H9 (cell line): ENCODE measurements around the gene SLC2A11. TPM values are rescaled to one million over a fixed set of nuclear protein-coding genes. Genes with fewer than 3 reads are reported as not detected.

ENCODE experiments used
- DNase-seq: peaks from one replicate; pipeline ENCODE4 v3.0.0-alpha.2; 2017
- H2AFZ ChIP-seq: one replicate; pipeline ENCODE4 v1.6.1; 2013; ENCODE audit warnings: mild to moderate bottlenecking, low read length, control low read depth, moderate library complexity
- H2AK5ac ChIP-seq: 2 replicates; pipeline ENCODE4 v1.6.1; 2013; ENCODE audit warnings: low read length, control low read depth, mixed read lengths; ENCODE audit not compliant: insufficient read length
- H2BK120ac ChIP-seq: one replicate; pipeline ENCODE4 v1.6.1; 2013; ENCODE audit warnings: low read depth, mild to moderate bottlenecking, low read length, control low read depth, inconsistent platforms; ENCODE audit not compliant: poor library complexity, severe bottlenecking
- H2BK12ac ChIP-seq: 2 replicates; pipeline ENCODE4 v1.6.1; 2013; ENCODE audit warnings: low read length, control low read depth, mixed read lengths, low read depth; ENCODE audit not compliant: insufficient read length
- H2BK15ac ChIP-seq: 2 replicates; pipeline ENCODE4 v1.6.1; 2013; ENCODE audit warnings: low read depth, low read length, control low read depth
- H2BK20ac ChIP-seq: one replicate; pipeline ENCODE4 v1.6.1; 2013; ENCODE audit warnings: low read depth, mild to moderate bottlenecking, low read length, control low read depth, inconsistent platforms; ENCODE audit not compliant: poor library complexity, severe bottlenecking
- H2BK5ac ChIP-seq: 2 replicates; pipeline ENCODE4 v1.6.1; 2013; ENCODE audit warnings: low read length, control low read depth, mixed read lengths; ENCODE audit not compliant: insufficient read length
- H3K14ac ChIP-seq: 2 replicates; pipeline ENCODE4 v1.6.1; 2013; ENCODE audit warnings: low read length, control low read depth; ENCODE audit not compliant: insufficient read depth
- H3K18ac ChIP-seq: 2 replicates; pipeline ENCODE4 v1.6.1; 2013; ENCODE audit warnings: low read depth, mild to moderate bottlenecking, mixed read lengths, low read length, control low read depth; ENCODE audit not compliant: insufficient read length
- H3K23ac ChIP-seq: 2 replicates; pipeline ENCODE4 v1.6.1; 2013; ENCODE audit warnings: low read length, control low read depth, mixed read lengths, low read depth; ENCODE audit not compliant: insufficient read length
- H3K23me2 ChIP-seq: 2 replicates; pipeline ENCODE4 v1.6.1; 2013; ENCODE audit warnings: low read depth, mild to moderate bottlenecking, mixed read lengths, low read length, control low read depth; ENCODE audit not compliant: insufficient read length, poor library complexity, severe bottlenecking
- H3K27ac ChIP-seq: 2 replicates; pipeline ENCODE4 v1.5.1; 2013; ENCODE audit warnings: low read length, control low read depth, mixed read lengths, low read depth; ENCODE audit not compliant: insufficient read length
- H3K27me3 ChIP-seq: 2 replicates; pipeline ENCODE4 v1.6.1; 2013; ENCODE audit warnings: low read length, control low read depth, inconsistent platforms; ENCODE audit not compliant: insufficient read depth
- H3K4ac ChIP-seq: 2 replicates; pipeline ENCODE4 v1.6.1; 2013; ENCODE audit warnings: low read depth, mild to moderate bottlenecking, control low read depth, inconsistent platforms, low read length, moderate library complexity
- H3K4me1 ChIP-seq: 2 replicates; pipeline ENCODE4 v1.6.1; 2013; ENCODE audit warnings: low read length, control low read depth, inconsistent platforms; ENCODE audit not compliant: insufficient read depth
- H3K4me2 ChIP-seq: 2 replicates; pipeline ENCODE4 v1.6.1; 2013; ENCODE audit warnings: low read length, control low read depth, mixed read lengths; ENCODE audit not compliant: insufficient read length, insufficient read depth
- H3K56ac ChIP-seq: 2 replicates; pipeline ENCODE4 v1.6.1; 2013; ENCODE audit warnings: low read depth, mild to moderate bottlenecking, mixed read lengths, low read length, control low read depth; ENCODE audit not compliant: insufficient read length
- H3K79me1 ChIP-seq: 2 replicates; pipeline ENCODE4 v1.6.1; 2013; ENCODE audit warnings: low read depth, mild to moderate bottlenecking, moderate library complexity, low read length, control low read depth, inconsistent platforms; ENCODE audit not compliant: insufficient read depth, poor library complexity, severe bottlenecking
- H3K79me2 ChIP-seq: 2 replicates; pipeline ENCODE4 v1.6.1; 2013; ENCODE audit warnings: low read length, control low read depth, inconsistent platforms; ENCODE audit not compliant: insufficient read depth
- H3K9ac ChIP-seq: 2 replicates; pipeline ENCODE4 v1.6.1; 2013; ENCODE audit warnings: low read length, control low read depth, mixed read lengths; ENCODE audit not compliant: insufficient read length; ENCODE audit errors: extremely low read depth
- H3K9me3 ChIP-seq: one replicate; pipeline ENCODE4 v1.6.1; 2013; ENCODE audit warnings: low read depth, low read length, inconsistent platforms; ENCODE audit not compliant: control insufficient read depth
- H3T11ph ChIP-seq: one replicate; pipeline ENCODE4 v1.6.1; 2013; ENCODE audit warnings: mild to moderate bottlenecking, low read length, control low read depth, inconsistent platforms
- H4K20me1 ChIP-seq: one replicate; pipeline ENCODE4 v1.6.1; 2013; ENCODE audit not compliant: control insufficient read depth, insufficient read length, insufficient read depth
- H4K5ac ChIP-seq: 2 replicates; pipeline ENCODE4 v1.6.1; 2013; ENCODE audit warnings: low read depth, mild to moderate bottlenecking, mixed read lengths, low read length, control low read depth; ENCODE audit not compliant: insufficient read length
- H4K8ac ChIP-seq: replicated peaks from 2 replicates; pipeline ENCODE4 v1.6.1; 2013; ENCODE audit warnings: low read length, control low read depth, mixed read lengths, low read depth; ENCODE audit not compliant: insufficient read length
- H4K91ac ChIP-seq: 2 replicates; pipeline ENCODE4 v1.6.1; 2013; ENCODE audit warnings: low read depth, mild to moderate bottlenecking, moderate library complexity, mixed read lengths, low read length, control low read depth; ENCODE audit not compliant: insufficient read length
- H3K27ac Mint-ChIP-seq, 3 experiments: 2 replicates in 2 of 3; 3 replicates in 1 of 3; pipeline ENCODE4 v1.8.0; 2020 to 2021; ENCODE audit warnings: mixed read lengths in 3 of 3, mild to moderate bottlenecking in 1 of 3, moderate library complexity in 1 of 3
- H3K27me3 Mint-ChIP-seq: 2 replicates; pipeline ENCODE4 v1.8.0; 2021; ENCODE audit warnings: low read depth, mild to moderate bottlenecking, moderate library complexity, mixed read lengths
- H3K36me3 Mint-ChIP-seq, 3 experiments: 2 replicates in 2 of 3; 3 replicates in 1 of 3; pipeline ENCODE4 v1.8.0; 2020 to 2021; ENCODE audit warnings: low read depth in 3 of 3, mixed read lengths in 3 of 3; ENCODE audit not compliant: insufficient read depth in 1 of 3
- H3K4me1 Mint-ChIP-seq, 2 experiments: 2 replicates each; pipeline ENCODE4 v1.8.0; 2020; ENCODE audit warnings: mixed read lengths in 2 of 2
- H3K4me3 Mint-ChIP-seq, 2 experiments: 2 replicates in 1 of 2; 3 replicates in 1 of 2; pipeline ENCODE4 v1.8.0; 2020 to 2021; ENCODE audit warnings: mild to moderate bottlenecking in 2 of 2, mixed read lengths in 2 of 2, moderate library complexity in 1 of 2
- H3K9me3 Mint-ChIP-seq, 2 experiments: 2 replicates in 1 of 2; 3 replicates in 1 of 2; pipeline ENCODE4 v1.8.0; 2020; ENCODE audit warnings: mild to moderate bottlenecking in 2 of 2, mixed read lengths in 2 of 2, moderate library complexity in 1 of 2
- CTCF ChIP-seq: fragments of 200-600 bp; sonication (generic); conservative IDR thresholded peaks from 3 replicates; pipeline ENCODE4 v1.8.0; 2021; ENCODE audit warnings: antibody characterized with exemption, mild to moderate bottlenecking
- WGBS: extraction: QIAGEN DNeasy Blood & Tissue Kit; methylation state at CpG from one replicate; pipeline ENCODE4 v1.1.7; 2013; ENCODE audit warnings: missing lambda C conversion rate, low lambda C conversion rate, mixed read lengths; ENCODE audit not compliant: insufficient read length; ENCODE audit errors: extremely low coverage; 5-methylcytosine and 5-hydroxymethylcytosine counted together
- total RNA-seq: library from RNA; stranded (reverse); gene quantifications from 2 replicates; pipeline ENCODE4 v1.2.1, GENCODE V29; 2021

The SLC2A11 gene
- total RNA-seq, 1 experiment from 2014 or later, result 15.0 TPM

- no CpG with 5 or more reads among the region's 15 CpGs for WGBS
- Histone ChIP-seq H3K9ac (no peak overlapping the region), H3K27ac (no peak overlapping the region)
Measured at GRCh38 chr22:23826510-23827350, 30.9 kb upstream of the SLC2A11 start.

More at GRCh38 chr22:23826510-23827350, 30.9 kb upstream of the SLC2A11 start:
- H4K91ac ChIP-seq, result no peak overlapping the region
- no peak overlapping the region for H2BK20ac ChIP-seq
- peaks cover 44 to 87% (median 84%) of the 10 kb centered on the region in 3 experiments for H3K36me3 Mint-ChIP-seq
- no peak overlapping the region for H2BK120ac ChIP-seq
- no peak overlapping the region for H2BK5ac ChIP-seq
- no peaks in the 10 kb centered on the region for H3K9me3 Mint-ChIP-seq
- no peak overlapping the region for H2AK5ac ChIP-seq
- H3T11ph ChIP-seq, result no peak overlapping the region
- H2BK12ac ChIP-seq, result no peak overlapping the region
- H3K18ac ChIP-seq, result no peak overlapping the region
- H3K4ac ChIP-seq, result no peak overlapping the region
- H3K4me2 ChIP-seq, result no peak overlapping the region
- H4K5ac ChIP-seq, result no peak overlapping the region
- H3K79me2 ChIP-seq, result no peaks in the 10 kb centered on the region
- peaks cover 9 to 11% of the 10 kb centered on the region in 2 experiments; a peak in 2 of 4 replicates for H3K4me1 Mint-ChIP-seq
- no peak overlapping the region for H4K8ac ChIP-seq
- H3K23me2 ChIP-seq, result no peaks in the 10 kb centered on the region
- H2AFZ ChIP-seq, result no peak overlapping the region
- H3K56ac ChIP-seq, result no peak overlapping the region
- no peaks in the 10 kb centered on the region for H3K4me1 ChIP-seq
- no peaks in the 10 kb centered on the region for H3K79me1 ChIP-seq
- TF ChIP-seq CTCF, result no peak
- peak overlapping the region in 2 of 3 experiments; percentile 87 to 96; a peak in 4 of 7 replicates for H3K27ac Mint-ChIP-seq
- H3K27me3 ChIP-seq, result no peaks in the 10 kb centered on the region
- no peak overlapping the region for H3K14ac ChIP-seq
- no peaks in the 10 kb centered on the region for H3K27me3 Mint-ChIP-seq
- H4K20me1 ChIP-seq, result no peaks in the 10 kb centered on the region
- H3K9me3 ChIP-seq, result no peaks in the 10 kb centered on the region
- H3K23ac ChIP-seq, result no peak overlapping the region
- no peak overlapping the region for H2BK15ac ChIP-seq
- no peak for DNase-seq
- no peak overlapping the region for H3K4me3 Mint-ChIP-seq
